GM18511 (cell line): Measurements from ENCODE around the gene GRIA2.
"Not testable (repeated sequence)": the region's sequence is repeated elsewhere in the genome, so short reads cannot be mapped to it uniquely, and the experiment has no call there.

Experiments
- ATAC-seq: cut with Tn5 transposase; IDR thresholded peaks from one replicate; pipeline ENCODE4 v1.9.1; 2021; ENCODE audit warnings: mild to moderate bottlenecking, moderate library complexity; ENCODE audit not compliant: unreplicated experiment

Gene GRIA2

DNA sequence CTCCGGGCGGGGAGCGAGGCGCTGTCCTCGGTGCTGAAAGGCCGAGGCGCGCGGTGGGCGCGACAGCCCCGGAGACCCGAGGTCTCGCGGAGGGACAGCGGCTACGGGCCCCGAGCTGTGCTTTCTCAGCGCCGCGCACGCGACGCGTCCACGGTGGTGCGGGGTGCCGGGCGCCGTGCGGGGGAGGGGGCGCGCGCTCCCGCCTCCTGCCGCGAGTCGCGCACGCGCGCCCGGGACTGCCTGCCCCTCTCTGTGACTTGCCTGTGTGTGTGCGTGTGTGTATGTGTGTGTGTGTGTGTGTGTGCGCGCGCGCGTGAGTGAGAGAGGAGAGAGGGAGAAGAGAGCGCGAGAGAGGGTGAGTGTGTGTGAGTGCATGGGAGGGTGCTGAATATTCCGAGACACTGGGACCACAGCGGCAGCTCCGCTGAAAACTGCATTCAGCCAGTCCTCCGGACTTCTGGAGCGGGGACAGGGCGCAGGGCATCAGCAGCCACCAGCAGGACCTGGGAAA is at the start of gene GRIA2:
Gene GRIA2 (plus strand): TSS at position 358 of the 511 bp plus-strand sequence. CDS start 315 bp downstream, outside the sequence.
- no peak for ATAC-seq

DNA sequence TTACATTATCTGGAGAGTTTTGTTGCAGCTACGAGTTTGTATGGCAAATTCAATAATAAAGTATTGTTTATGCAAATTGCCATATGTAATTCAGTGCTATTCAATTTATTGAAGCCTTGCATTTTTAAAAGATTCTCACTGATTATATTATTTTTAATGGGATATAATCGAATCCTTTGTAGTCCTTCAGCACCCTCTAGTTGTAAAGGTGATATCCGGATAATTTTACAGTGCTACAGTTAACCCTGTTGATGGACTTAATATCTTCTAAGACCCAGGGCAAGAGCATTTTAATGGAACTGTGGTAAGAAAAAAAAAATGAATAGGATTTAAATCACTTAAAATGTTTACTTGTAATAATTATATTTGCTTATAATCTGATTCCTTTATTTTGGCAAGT is 48.5 kb upstream of the GRIA2 start:
- ATAC-seq, result no peak

DNA sequence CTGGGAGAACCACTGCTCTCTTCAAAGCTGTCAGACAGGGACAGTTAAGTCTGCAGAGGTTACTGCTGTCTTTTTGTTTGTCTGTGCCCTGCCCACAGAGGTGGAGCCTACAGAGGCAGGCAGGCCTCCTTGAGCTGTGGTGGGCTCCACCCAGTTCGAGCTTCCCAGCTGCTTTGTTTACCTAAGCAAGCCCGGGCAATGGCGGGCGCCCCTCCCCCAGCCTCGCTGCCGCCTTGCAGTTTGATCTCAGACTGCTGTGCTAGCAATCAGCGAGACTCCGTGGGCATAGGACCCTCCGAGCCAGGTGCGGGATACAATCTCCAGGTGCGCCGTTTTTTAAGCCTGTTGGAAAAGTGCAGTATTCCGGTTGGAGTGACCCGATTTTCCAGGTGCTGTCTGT is 40.3 kb upstream of the GRIA2 start:
- ATAC-seq, result not testable (repeated sequence)

DNA sequence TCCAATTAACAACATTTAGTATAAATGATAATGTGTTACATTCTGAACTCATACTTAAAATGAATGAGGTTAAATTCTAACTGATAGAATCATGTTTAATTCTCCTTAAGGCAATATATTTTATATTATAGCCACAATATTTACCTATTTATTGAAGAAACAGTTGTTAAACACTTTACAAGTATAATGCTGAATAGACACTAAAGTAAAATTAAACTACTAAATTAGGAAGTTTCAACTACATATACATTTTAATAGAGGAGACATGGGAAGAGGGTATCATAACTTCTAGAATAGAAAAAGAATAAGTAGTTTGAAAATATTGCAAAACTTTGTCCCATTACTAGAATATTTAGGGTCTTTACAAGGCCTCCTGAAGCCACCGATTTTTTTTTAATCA is 36.2 kb upstream of the GRIA2 start:
- ATAC-seq, result no peak

DNA sequence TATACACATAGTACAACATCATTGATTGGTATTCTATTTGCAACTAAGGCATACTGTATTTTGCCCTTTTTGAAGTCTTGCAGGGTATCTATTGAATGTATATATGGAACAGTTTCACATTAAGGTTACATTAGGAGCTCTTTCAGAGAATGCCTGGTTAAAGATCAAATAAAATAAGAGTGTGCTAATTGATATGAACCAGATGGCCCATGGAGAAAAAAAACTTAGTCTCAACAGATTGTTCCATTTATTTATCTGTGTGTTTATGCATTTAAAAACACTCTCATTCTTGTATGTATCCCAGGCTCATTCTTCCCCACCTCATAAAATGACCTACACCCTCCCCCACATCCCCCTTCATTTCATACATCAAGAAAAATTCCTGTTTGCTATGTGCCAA is 35.2 kb upstream of the GRIA2 start:
- ATAC-seq, result no peak

DNA sequence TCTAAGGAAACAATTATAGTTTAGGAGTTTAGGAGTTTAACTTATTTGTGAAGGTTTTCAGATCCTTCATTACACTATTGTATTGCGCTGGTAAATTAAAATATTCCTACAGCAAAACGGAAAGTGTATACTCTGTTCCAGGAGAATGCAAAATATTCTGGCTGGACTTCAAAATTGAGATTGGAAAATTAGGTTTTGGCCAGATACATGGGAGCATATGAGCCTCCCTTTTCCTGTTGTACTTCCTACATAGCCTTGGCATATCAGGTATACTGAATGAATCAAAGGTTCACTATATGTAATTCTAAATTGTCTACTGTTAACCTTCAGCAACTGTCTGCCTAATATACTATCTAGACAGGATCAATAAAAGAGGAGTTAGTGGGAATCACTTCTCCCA is 25.2 kb upstream of the GRIA2 start:
- ATAC-seq, result no peak

DNA sequence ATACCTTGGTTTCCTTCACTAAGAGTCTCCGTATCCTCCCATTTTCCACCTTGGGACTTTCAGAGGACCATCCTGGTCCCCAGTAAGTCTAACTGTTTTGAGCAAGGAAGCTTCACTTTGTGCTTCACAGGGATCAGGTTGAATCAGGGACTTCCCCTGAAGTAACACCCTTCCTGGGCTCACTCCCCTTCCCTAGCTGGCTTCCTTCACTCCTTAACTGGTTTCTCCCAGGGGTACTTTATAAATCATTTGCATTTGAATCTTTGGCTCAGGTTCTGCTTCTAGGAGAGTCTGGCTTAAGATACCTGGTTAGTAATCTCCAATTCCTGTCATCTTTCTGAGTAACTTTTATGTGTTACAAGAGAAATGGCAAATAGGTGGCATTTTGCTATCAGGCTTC is 24.5 kb upstream of the GRIA2 start:
- ATAC-seq, result no peak

DNA sequence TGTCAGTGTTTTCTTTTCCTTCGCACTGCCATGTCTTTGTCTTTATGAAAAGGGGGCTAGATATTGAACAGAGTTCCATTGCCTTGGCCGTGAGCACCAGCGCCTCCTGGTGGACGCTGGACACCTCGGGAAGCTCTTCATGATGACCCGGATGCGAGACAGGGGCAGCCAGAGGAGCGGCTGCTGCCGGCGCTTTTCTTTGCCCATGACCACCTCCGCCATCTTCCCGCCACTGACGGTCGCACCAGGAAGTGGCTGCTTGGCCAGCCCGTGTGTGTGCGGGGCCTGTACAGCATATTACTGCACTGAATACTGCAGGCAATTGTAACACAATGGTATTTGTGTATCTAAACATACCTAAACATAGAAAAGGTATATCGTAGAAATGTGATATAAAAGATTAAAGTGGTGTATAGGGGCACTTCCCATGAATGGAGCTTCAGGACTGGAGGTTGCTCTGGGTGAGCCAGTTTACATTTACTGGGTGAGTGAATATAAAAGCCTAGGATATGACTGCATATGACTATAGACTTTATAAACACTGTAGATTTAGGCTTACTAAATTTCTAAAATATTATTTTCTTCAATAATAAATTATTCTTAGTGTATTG is 15.8 kb upstream of the GRIA2 start:
- peak; percentile 77 for ATAC-seq

DNA sequence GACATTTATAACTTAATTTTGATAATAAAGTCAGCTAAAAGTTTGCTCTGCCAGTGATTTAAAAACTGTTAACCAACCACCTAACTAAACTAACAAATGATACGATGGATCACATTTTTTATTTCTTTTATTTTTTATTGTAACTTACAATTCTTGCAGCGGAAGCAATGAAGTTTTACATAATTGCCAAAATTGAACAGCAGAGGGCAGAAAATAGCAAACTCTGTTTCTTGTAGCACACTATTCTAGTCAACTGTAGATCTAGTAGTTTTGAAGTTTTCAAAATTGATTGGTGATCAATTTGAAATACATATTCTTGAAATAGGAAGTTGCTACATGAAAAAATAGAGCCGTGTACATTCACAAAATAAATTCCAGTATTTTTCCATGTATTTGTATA is 2.8 kb upstream of the GRIA2 start:
- no peak for ATAC-seq

DNA sequence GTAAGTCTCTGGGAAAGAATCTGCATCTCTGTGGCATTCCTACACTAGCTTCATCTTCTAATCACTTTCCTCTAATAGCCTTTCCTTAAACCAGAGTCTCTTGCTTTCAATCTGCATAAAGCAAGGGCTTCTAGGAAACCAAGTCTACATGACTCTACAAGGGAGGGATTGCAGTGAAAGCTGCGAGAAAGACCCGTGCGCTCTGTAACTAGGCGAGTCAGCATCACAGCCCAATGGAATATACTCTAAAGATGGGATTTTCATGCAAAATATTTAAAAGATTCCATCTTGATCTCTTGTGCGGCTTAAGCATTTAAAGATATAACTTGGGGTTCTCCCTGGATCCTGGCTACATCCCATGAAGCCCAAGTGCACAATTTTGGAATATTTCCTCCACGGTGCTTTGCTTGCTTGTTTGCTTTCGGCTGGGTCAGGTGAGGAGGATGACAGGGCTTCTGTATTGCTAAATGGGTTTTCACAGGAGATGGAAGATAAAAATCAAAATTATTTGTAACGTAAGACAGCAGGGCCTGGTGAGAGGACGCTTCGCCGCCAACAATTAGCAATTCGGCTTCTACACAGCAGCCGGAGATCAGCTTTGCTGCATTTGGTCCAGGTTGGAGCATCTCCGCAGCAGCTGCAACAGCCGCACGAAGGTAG is 687 bp upstream of the GRIA2 start:
- no peak for ATAC-seq

DNA sequence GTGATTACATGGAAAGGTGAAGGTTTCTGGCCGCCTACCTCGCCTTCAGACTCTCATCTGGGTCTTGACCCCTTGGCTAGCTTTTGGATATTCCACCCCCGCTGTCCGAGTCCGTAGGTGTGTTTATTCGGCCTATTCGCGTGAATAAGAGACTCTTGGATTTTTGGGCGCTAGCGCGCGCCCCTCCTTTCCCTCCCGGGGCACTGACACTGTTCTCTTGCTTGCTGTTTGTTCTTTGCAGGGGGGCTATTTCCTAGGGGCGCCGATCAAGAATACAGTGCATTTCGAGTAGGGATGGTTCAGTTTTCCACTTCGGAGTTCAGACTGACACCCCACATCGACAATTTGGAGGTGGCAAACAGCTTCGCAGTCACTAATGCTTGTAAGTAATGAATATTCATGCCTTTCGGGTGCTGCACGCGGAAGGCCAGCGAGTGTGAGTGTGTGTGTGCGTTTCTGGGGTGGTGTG is 932 bp downstream of the GRIA2 start:
- ATAC-seq, result no peak

DNA sequence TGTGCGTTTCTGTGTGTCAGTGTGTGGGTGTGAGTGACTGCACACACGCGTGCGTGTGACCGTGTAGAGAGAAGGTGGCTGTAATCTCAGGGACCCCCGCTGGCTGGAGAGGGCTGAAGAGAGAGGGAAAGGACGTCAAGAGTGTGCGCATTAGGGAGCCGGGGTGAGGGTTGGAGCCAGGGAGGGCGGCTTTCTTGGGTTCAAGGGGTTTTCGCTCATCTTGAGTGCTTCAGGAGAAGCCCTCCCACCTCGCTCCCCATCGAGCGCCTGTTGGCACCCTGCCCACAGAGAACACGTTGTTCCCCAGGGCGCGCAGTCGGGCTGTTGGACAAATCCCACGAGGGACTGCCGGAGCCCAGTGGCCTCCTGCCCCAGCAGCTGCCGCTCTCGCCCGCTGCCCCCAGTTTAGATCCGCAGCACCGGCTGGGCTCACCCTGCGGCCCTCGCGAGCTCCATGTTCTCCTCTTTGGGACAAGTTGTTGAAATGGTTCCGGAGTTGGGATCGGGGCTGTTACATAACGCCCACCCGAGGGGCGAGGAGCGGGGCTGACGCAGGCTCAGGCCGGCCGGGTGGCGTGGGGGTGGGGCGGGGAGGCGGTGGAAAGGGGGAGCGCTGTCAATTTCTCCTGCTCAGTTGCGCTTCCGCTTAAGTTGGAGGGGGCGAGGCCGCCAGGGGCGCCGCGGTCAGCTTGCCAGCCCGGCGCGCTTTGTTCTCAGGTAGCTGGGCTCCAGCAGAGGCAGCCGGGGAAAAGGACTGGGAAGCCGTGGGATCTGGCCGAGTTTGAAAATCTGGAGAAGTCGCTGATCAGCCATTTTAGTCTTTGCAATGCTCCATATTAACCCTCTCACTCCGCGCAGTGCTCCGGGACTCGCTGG is 1.6 kb downstream of the GRIA2 start:
- ATAC-seq, result no peak

DNA sequence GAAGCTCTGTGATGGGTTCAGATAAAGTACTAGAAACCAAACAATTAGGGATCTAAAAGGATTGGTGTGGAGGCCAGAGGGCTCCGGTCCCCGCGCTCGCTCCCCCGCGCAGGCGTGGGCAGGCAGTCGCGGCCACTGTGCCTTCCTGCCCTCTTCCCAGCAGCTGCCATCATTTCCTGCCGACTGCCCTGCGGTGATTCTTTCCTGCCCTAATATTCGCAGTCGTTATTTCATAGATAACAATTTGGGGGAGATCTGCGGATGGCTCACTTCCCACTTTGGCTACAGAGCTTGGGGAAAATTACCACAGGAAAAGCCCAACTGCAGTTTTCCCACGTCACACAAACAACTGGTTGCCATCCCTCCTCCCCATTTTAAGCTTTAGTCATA is 2.2 kb downstream of the GRIA2 start:
- ATAC-seq, result no peak

DNA sequence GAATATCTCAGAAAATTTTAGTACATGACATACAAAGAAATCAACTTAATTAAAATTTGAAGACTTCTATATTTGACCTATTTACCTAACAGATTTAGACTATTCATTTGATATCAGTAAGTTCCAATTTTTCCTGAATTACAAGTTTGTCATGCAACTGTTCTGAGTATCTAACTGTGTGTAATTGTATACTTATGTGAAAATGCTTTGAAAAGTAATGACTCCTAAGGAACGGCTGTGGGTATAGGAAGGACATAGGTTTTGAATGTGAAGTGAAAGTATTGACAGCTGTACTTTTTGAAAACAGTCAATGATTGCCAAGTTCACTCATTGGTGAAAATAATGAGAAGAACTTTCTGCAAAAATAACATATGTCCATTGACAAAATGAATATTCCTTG is 2.9 kb downstream of the GRIA2 start:
- ATAC-seq, result no peak

DNA sequence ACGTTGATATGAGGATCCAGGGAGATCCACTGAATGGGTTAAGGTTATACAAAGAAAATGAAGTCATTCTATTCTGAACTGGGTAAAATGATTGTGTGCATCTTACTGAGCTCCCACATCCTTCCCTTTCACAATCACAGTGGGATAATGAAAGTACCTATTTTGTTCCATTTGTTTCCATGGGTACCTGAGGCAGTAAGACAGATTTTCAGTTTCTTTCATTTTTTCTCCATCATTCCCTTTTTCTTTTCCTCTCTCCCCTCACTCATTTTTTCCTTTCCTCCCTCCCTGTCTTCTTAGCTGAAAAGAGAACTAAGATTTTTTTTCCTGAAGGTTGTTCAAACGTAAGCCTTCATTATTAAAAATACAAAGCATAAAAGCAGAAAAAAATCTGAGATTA is 4.6 kb downstream of the GRIA2 start:
- ATAC-seq, result no peak

DNA sequence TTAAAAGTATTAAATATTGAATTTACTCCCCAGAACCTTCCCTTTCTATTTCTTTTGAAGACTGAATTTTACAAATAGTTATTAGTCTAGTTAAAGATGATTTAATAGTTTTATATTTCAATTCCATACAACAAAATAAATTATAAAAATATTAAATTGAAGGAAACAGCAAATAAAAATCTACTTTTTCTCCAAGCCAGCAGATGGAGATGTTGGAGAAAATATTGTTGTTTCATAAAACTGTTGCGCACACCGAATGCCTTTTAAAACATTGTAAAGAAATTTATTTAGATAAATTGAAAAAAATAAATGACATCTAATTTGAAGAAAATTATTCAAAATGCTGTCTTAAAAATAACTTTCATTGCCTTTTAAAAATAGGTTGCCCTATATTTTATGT is 5.5 kb downstream of the GRIA2 start:
- ATAC-seq, result no peak

DNA sequence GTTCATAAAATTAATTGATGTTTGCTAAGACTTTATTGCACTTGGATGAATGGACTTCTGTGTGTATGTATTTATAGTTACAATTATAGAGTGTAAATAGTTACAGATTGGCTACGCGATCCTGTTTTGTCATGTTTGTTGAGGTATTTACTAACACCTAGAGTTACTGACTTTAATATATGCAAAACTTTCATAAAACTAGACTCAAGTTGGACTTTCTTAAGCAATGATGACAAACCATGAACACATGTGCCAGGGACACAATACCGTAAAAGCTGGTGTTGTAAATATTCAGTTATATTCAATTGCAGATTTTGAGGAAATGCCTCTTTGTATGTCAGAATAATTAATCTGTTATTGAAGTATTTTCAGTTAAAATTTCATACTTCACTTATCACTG is 6.1 kb downstream of the GRIA2 start:
- no peak for ATAC-seq

DNA sequence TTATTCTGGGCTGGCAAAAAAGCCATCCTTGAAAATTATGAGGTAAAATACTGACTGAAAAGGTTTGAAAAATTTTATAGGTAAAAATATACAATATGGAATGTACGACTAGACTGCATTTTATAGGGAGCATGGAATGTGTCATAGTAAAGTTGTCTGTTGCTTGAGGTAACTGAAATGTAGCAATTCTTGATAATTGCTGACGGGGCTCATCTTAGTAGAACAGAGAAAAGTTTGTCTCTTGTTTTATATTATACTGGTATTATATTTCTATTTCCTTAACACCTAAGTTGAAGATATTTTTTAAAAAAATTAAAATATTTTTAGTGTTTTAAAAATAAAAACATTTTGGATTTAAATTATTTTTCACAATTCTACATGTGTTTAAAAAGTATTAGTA is 11.0 kb downstream of the GRIA2 start:
- no peak for ATAC-seq

DNA sequence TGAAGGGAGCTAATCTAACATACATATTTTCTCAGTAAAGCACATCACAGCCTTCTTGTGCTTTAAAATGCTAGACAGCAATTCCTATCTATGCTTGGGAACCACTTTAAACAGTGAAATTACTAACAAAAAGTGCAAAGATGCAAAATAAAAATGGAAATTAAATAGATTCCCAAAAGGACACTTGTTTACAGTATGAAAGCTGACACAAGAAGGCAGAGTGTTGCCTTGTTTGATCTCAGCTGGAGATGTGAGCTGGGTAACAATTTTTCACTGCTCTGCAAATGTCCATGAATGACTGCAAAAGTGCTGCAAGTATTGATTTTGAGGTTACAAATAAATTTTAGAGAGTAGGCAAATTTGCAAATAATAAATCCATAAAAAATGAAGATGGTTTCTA is 22.3 kb downstream of the GRIA2 start:
- ATAC-seq, result no peak

DNA sequence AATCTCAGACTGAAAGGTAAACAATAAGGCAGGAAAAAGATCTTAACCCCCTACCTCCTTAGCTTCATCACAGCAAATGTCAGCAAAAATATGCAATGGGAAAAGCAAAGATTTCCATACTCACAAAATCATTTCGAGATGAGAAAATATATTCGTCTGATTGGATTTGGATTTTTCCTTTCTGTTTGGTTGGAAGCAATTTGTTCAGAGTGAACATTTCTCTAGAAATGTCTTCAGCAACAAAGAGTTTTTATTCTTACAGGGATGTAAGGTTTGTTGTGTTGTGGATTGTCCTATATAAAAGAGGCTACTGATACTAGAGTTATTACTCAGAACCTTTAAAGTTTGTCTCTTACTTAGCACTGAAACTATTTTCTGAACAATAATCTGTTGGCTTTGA is 23.8 kb downstream of the GRIA2 start:
- ATAC-seq, result no peak

DNA sequence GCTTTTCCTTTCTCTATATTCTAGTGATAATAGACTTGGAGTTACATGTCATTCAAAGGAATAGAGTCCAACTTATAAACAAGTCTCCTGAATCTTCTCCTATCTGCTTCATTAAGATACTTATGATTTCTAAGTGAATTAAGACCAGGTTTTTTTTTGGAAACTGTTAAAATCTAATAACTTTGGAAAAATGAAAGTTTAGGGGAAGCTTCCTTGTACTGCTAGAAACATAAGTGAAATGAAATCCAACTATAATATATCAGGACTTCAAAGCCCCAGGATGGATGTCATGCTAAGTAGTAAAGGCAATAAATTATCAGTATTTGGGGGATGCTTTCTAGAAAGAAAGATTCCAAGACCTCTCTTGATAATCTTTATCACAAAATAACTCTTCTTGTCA is 24.8 kb downstream of the GRIA2 start:
- no peak for ATAC-seq

DNA sequence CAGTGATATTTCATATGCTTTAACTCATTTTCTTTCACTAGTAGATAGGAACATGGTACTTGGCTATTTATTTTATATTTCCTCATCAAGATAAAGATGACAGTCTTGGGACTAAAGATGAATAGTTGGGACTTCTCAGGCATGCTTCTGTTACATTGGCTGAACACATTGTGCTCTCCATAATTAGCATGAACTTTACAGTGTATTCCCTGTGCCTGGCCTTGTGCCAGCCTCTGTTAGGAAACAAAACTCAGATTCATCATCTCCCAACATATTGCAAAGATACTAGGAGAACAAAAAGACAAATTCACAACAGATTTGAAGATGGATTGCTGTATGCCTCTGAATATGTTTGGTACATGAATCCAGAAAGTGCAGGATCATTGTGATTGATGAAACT is 26.4 kb downstream of the GRIA2 start:
- no peak for ATAC-seq
